GM18517 (cell line): ENCODE data around the gene BAIAP3.

ENCODE experiments used
- ATAC-seq: cut with Tn5 transposase; IDR thresholded peaks from one replicate; pipeline ENCODE4 v1.9.1; 2021; ENCODE audit warnings: mild to moderate bottlenecking, moderate library complexity; ENCODE audit not compliant: unreplicated experiment

The BAIAP3 gene

GRCh38 chr16:1381612-1382406 is 48.4 kb downstream of the BAIAP3 start:
- ATAC-seq: no peak

- no peak for ATAC-seq
Observed at GRCh38 chr16:1383556-1383955, 50.1 kb downstream of the BAIAP3 start.

DNA sequence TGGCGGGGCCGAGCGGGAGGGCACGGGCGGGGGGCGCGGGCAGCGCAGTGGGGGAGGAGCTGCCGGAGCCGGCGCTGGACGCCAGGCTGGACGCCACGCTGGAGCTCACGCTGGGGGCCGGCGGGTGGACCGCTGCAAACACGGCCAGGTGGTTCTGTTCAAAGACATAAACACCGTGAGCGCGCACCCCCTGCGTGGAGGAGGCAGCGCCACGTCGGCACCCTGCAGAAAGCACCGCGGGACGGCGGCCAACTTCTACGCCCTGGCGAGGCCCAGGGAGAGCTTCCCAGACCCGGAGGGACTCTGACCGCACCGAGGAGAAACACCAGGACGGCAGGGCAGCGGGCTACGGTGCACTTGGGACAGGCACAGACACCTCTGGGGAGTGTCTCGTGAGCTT is 51.8 kb downstream of the BAIAP3 start:
- no peak for ATAC-seq

DNA sequence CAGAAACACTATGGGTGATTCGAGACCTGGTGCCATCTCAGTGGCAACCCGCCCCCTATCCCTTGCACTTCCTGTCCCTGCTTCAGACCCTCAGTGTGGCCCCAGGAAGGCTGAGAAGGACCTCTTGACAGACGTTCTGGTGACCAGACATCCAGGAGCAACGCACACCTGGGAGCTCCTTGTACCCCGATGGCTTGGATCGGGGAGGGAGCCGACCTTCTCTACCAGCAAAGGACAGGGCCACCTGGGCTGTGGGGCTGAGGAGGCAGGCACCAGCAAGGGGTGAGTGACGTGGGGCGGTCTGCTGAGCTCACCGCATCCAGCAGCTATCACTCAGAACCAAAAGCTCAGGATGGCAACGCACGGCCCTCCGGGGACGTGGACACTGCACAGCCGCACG is 53.9 kb downstream of the BAIAP3 start:
- ATAC-seq: no peak

GRCh38 chr16:1389762-1390161 is 56.3 kb downstream of the BAIAP3 start:
- no peak for ATAC-seq

DNA sequence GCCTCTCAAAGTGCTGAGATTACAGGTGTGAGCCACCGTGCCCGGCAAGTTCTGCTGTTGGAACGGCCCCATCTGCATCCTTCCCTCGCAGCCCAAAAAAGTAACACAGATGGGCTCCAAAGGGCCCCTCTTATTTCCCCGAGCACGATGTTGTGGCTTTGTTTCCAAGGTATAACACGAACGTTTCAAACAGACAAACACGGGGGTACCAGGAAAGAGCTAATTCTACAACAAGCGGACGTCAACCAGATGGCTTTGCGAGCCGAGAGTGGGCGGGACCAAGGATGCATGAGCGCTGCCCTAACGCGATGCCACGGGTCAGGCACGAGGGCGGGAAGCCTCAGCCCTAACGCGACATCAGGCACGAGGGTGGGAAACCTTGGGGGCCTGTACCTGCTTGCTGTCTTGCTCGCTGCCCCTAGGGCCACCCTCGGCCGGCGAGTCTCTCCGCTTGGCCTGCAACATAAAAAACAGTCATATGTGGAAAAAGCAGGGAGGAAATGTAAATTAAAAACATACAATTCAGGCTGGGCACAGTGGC is 56.9 kb downstream of the BAIAP3 start:
- ATAC-seq: no peak

- no peak for ATAC-seq
Observed at GRCh38 chr16:1392826-1393225, 59.4 kb downstream of the BAIAP3 start.

- ATAC-seq: no peak
Observed at GRCh38 chr16:1393613-1394176, 60.2 kb downstream of the BAIAP3 start.

- ATAC-seq: no peak
Observed at GRCh38 chr16:1394367-1394951, 61.0 kb downstream of the BAIAP3 start.

- no peak for ATAC-seq
Observed at GRCh38 chr16:1395444-1396031, 62.1 kb downstream of the BAIAP3 start.

DNA sequence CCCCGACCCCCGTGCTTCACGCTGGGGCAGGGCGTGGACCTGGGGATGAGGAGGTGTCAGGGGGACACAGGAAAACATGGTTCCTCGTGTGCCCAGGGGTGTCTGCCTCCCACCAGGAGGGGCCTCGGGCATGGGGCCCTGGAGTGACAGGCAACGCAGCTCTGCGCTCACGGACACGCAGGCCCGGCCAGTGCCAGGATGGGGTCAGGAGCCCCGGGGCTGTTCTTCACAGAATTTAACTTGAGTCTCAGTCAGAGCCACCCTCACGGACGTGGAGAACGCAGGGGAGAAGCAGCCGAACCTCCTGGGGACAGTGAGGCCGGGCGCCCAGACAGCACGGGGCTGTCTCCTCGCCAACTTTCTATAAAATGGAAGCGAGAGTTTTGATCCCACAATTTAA is 64.3 kb downstream of the BAIAP3 start:
- no peak for ATAC-seq

- no peak for ATAC-seq
Observed at GRCh38 chr16:1398351-1398750, 64.9 kb downstream of the BAIAP3 start.
